GM23248 (cell line): ENCODE results near the gene MAP4K2.

Experiments
- EZH2 ChIP-seq: fragments of 200-600 bp; sonication (generic); IDR thresholded peaks from 2 replicates; pipeline ENCODE4 v1.6.1; 2018; ENCODE audit warnings: antibody characterized with exemption, mild to moderate bottlenecking; ENCODE audit not compliant: insufficient read depth, poor library complexity, severe bottlenecking
- EZH2phosphoT487 ChIP-seq: fragments of 200-600 bp; sonication (generic); IDR thresholded peaks from 2 replicates; pipeline ENCODE4 v1.6.1; 2018; ENCODE audit warnings: antibody characterized with exemption, moderate library complexity, mild to moderate bottlenecking, low read depth; ENCODE audit not compliant: insufficient read depth

DNA sequence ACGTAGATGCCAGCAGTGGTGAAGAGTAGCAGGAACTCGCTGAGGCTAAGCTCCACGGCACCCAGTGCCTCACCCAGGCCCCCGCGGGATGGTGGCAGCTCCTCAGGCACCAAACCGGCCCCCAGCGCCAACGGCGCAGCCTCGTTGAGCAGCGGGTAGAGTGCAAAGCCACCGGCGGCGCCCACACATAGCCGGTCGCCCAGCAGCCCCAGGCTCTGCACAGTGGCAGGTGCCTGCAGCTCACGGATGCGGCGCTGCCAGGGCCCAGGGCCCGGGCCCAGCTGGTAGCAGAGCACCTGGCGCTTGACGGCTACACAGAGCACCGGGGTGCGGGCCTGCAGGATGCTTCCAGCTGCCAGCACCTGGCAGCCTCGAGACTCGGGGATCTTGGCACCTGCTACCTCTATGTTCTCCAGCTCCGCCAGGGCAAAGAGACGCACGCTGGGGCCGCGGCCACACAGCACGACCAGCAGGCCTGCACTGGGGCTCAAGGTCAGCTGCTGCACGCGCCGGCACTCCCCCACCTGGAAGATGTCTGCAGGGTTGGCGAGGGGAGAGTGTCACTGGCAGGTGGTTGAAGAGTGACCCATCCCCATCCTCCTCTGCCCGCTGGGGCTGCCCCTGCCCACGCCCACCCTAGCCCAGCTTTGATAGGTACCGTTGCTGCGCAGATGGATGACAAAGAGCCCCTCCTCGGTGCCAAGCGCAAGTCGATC is 26.7 kb upstream of the MAP4K2 start:
- TF ChIP-seq EZH2 (no peak), EZH2phosphoT487 (no peak)
